ENCODE results near the gene ADAMTSL1. TPM values are rescaled to one million over a fixed set of nuclear protein-coding genes. Genes with fewer than 3 reads are reported as not detected.
A peak's percentile ranks its signal among the peaks of the same experiment; 100 is the strongest.

The ADAMTSL1 gene
- total RNA-seq, 1 donor from 2014 or later, result 12.6 TPM

GRCh38 chr9:18438300-18438925 is 35.5 kb upstream of the ADAMTSL1 start:
- no peak for TF ChIP-seq CTCF (IDR thresholded peaks at IDR 0.05; ENCODE audit: insufficient read depth, low read depth, low read length)
- TF ChIP-seq EZH2 (IDR thresholded peaks at IDR 0.05; ENCODE audit: insufficient read depth, low read length), result no peak
- H3K27me3 Mint-ChIP-seq (ENCODE audit: low read depth, unreplicated experiment), result peaks cover 4% of the 10 kb centered on the region
- peaks cover 4% of the 10 kb centered on the region for H3K9me3 Mint-ChIP-seq (ENCODE audit: unreplicated experiment)
- no peaks in the 10 kb centered on the region for H3K9me3 ChIP-seq (ENCODE audit: insufficient read depth, low read depth, low read length)
- H3K27ac Mint-ChIP-seq (ENCODE audit: unreplicated experiment), result no peak overlapping the region
- no peaks in the 10 kb centered on the region for H3K79me2 ChIP-seq (ENCODE audit: insufficient read depth, low read length)
- peak overlapping the region; percentile 63 for H3K27ac ChIP-seq (ENCODE audit: low read depth, low read length)
- H3K4me1 ChIP-seq (ENCODE audit: insufficient read depth, low read length), result peaks cover 23% of the 10 kb centered on the region
- no peaks in the 10 kb centered on the region for H3K36me3 ChIP-seq (ENCODE audit: insufficient read depth, low read length)
- no peaks in the 10 kb centered on the region for H4K20me1 ChIP-seq (ENCODE audit: insufficient read depth, low read length)
- H3K36me3 Mint-ChIP-seq (ENCODE audit: low read depth, unreplicated experiment), result no peaks in the 10 kb centered on the region
- no peaks in the 10 kb centered on the region for H3K27me3 ChIP-seq (ENCODE audit: insufficient read depth, low read length)
- peaks cover 31% of the 10 kb centered on the region for H3K4me1 Mint-ChIP-seq (ENCODE audit: low read depth, unreplicated experiment)
- DNase-seq (ENCODE audit: low read depth) (peak; percentile 41), FAIRE-seq (no peak)
- H3K4me2 ChIP-seq (ENCODE audit: low read length), result peak overlapping the region; percentile 85
- H3K9ac ChIP-seq (ENCODE audit: low read length), result peak overlapping the region; percentile 69
- peak overlapping the region; percentile 87 for H2AFZ ChIP-seq (ENCODE audit: low read depth, low read length)
- H3K4me3 Mint-ChIP-seq (ENCODE audit: unreplicated experiment), result no peak overlapping the region
- H3K4me3 ChIP-seq (ENCODE audit: insufficient read depth, low read depth, low read length), result peak overlapping the region; percentile 53

- H3K9me3 ChIP-seq (ENCODE audit: insufficient read depth, low read depth, low read length), result no peaks in the 10 kb centered on the region
- peak overlapping the region; percentile 53 for H3K4me3 ChIP-seq (ENCODE audit: insufficient read depth, low read depth, low read length)
- FAIRE-seq (no peak), DNase-seq (ENCODE audit: low read depth) (no peak)
- H3K9me3 Mint-ChIP-seq (ENCODE audit: unreplicated experiment), result peaks cover 4% of the 10 kb centered on the region
- no peaks in the 10 kb centered on the region for H3K27me3 ChIP-seq (ENCODE audit: insufficient read depth, low read length)
- no peak for TF ChIP-seq CTCF (IDR thresholded peaks at IDR 0.05; ENCODE audit: insufficient read depth, low read depth, low read length)
- TF ChIP-seq EZH2 (IDR thresholded peaks at IDR 0.05; ENCODE audit: insufficient read depth, low read length), result no peak
- H3K9ac ChIP-seq (ENCODE audit: low read length), result peak overlapping the region; percentile 69
- H3K4me2 ChIP-seq (ENCODE audit: low read length), result peak overlapping the region; percentile 85
- H3K79me2 ChIP-seq (ENCODE audit: insufficient read depth, low read length), result no peaks in the 10 kb centered on the region
- no peak overlapping the region for H3K4me3 Mint-ChIP-seq (ENCODE audit: unreplicated experiment)
- peaks cover 4% of the 10 kb centered on the region for H3K27me3 Mint-ChIP-seq (ENCODE audit: low read depth, unreplicated experiment)
- peak overlapping the region; percentile 87 for H2AFZ ChIP-seq (ENCODE audit: low read depth, low read length)
- peaks cover 31% of the 10 kb centered on the region for H3K4me1 Mint-ChIP-seq (ENCODE audit: low read depth, unreplicated experiment)
- no peaks in the 10 kb centered on the region for H3K36me3 Mint-ChIP-seq (ENCODE audit: low read depth, unreplicated experiment)
- peak overlapping the region; percentile 63 for H3K27ac ChIP-seq (ENCODE audit: low read depth, low read length)
- H3K36me3 ChIP-seq (ENCODE audit: insufficient read depth, low read length), result no peaks in the 10 kb centered on the region
- H3K27ac Mint-ChIP-seq (ENCODE audit: unreplicated experiment), result no peak overlapping the region
- H4K20me1 ChIP-seq (ENCODE audit: insufficient read depth, low read length), result no peaks in the 10 kb centered on the region
- H3K4me1 ChIP-seq (ENCODE audit: insufficient read depth, low read length), result peaks cover 23% of the 10 kb centered on the region
These were observed 35.0 kb upstream of the ADAMTSL1 start for GRCh38 chr9:18438951-18439350.

- DNase-seq (ENCODE audit: low read depth) (peak; percentile 35), FAIRE-seq (no peak)
- peak overlapping the region; percentile 3 for H3K4me2 ChIP-seq (ENCODE audit: low read length)
- H3K27ac ChIP-seq (ENCODE audit: low read depth, low read length), result no peak overlapping the region
- no peak overlapping the region for H2AFZ ChIP-seq (ENCODE audit: low read depth, low read length)
- TF ChIP-seq CTCF (IDR thresholded peaks at IDR 0.05; ENCODE audit: insufficient read depth, low read depth, low read length) (no peak), EZH2 (IDR thresholded peaks at IDR 0.05; ENCODE audit: insufficient read depth, low read length) (no peak)
- H3K4me3 ChIP-seq (ENCODE audit: insufficient read depth, low read depth, low read length), result no peak overlapping the region
- H3K36me3 ChIP-seq (ENCODE audit: insufficient read depth, low read length), result no peaks in the 10 kb centered on the region
- peaks cover 31% of the 10 kb centered on the region for H3K4me1 Mint-ChIP-seq (ENCODE audit: low read depth, unreplicated experiment)
- H3K9me3 ChIP-seq (ENCODE audit: insufficient read depth, low read depth, low read length), result no peaks in the 10 kb centered on the region
- peak overlapping the region; percentile 38 for H3K27ac Mint-ChIP-seq (ENCODE audit: unreplicated experiment)
- no peaks in the 10 kb centered on the region for H3K79me2 ChIP-seq (ENCODE audit: insufficient read depth, low read length)
- no peaks in the 10 kb centered on the region for H4K20me1 ChIP-seq (ENCODE audit: insufficient read depth, low read length)
- no peak overlapping the region for H3K9ac ChIP-seq (ENCODE audit: low read length)
- H3K36me3 Mint-ChIP-seq (ENCODE audit: low read depth, unreplicated experiment), result no peaks in the 10 kb centered on the region
- no peaks in the 10 kb centered on the region for H3K9me3 Mint-ChIP-seq (ENCODE audit: unreplicated experiment)
- no peak overlapping the region for H3K4me3 Mint-ChIP-seq (ENCODE audit: unreplicated experiment)
- H3K4me1 ChIP-seq (ENCODE audit: insufficient read depth, low read length), result peaks cover 23% of the 10 kb centered on the region
- H3K27me3 Mint-ChIP-seq (ENCODE audit: low read depth, unreplicated experiment), result no peaks in the 10 kb centered on the region
- H3K27me3 ChIP-seq (ENCODE audit: insufficient read depth, low read length), result no peaks in the 10 kb centered on the region
These were observed 32.7 kb upstream of the ADAMTSL1 start for GRCh38 chr9:18441261-18441660.

Measured in astrocyte (in vitro differentiated cells and primary cell).